ENCODE measurements around the gene ARHGEF9. TPM values are rescaled to one million over a fixed set of nuclear protein-coding genes. Genes with fewer than 3 reads are reported as not detected.

Gene ARHGEF9
- total RNA-seq, 2 experiments from 2014 or later: 19.1 to 19.5 TPM

- DNase-seq: no peak
- peaks cover 3% of the 10 kb centered on the region for H3K4me1 ChIP-seq (ENCODE audit: insufficient read depth, low read length)
- POLR2A ChIA-PET: no interaction called here
- Mint-ChIP-seq H3K4me3 (no peak overlapping the region), H3K4me1 (ENCODE audit: low read depth) (peaks cover 13% of the 10 kb centered on the region), H3K27me3 (no peaks in the 10 kb centered on the region), H3K27ac (no peak overlapping the region), H3K9me3 (no peaks in the 10 kb centered on the region), H3K36me3 (ENCODE audit: low read depth) (no peaks in the 10 kb centered on the region)
- TF ChIP-seq CTCF (IDR thresholded peaks at IDR 0.05): no peak
- H3K36me3 ChIP-seq (ENCODE audit: insufficient read depth, low read length): no peaks in the 10 kb centered on the region
- no peaks in the 10 kb centered on the region for H3K9me3 ChIP-seq (ENCODE audit: control insufficient read depth in 1 of 2, insufficient read depth in 1 of 2, low read length in 2 of 2)
- ATAC-seq (ENCODE audit: poor library complexity): no peak
- no peak overlapping the region for H3K4me3 ChIP-seq (ENCODE audit: low read length)
- intact Hi-C loops (cut with DNase I, micrococcal nuclease): no loop called here
- no peak overlapping the region for H3K27ac ChIP-seq (ENCODE audit: low read depth in 1 of 2, low read length in 2 of 2)
- no peaks in the 10 kb centered on the region for H3K27me3 ChIP-seq (ENCODE audit: control insufficient read depth in 1 of 2, insufficient read depth in 2 of 2, low read length in 2 of 2)
- CTCF ChIA-PET: no interaction called here
Observed at GRCh38 chrX:63738696-63739095, 46.3 kb downstream of the ARHGEF9 start.

GRCh38 chrX:63737131-63737921, 47.7 kb downstream of the ARHGEF9 start:
- intact Hi-C loops (cut with DNase I, micrococcal nuclease): no loop called here
- no peak for DNase-seq
- ChIA-PET CTCF (no interaction called here), POLR2A (no interaction called here)
- Mint-ChIP-seq H3K9me3 (no peaks in the 10 kb centered on the region), H3K27me3 (no peaks in the 10 kb centered on the region), H3K27ac (no peak overlapping the region), H3K36me3 (ENCODE audit: low read depth) (no peaks in the 10 kb centered on the region), H3K4me1 (ENCODE audit: low read depth) (peaks cover 9% of the 10 kb centered on the region), H3K4me3 (no peak overlapping the region)
- Histone ChIP-seq H3K9me3 (ENCODE audit: control insufficient read depth in 1 of 2, insufficient read depth in 1 of 2, low read length in 2 of 2) (no peaks in the 10 kb centered on the region), H3K4me3 (ENCODE audit: low read length) (no peak overlapping the region), H3K36me3 (ENCODE audit: insufficient read depth, low read length) (no peaks in the 10 kb centered on the region), H3K27me3 (ENCODE audit: control insufficient read depth in 1 of 2, insufficient read depth in 2 of 2, low read length in 2 of 2) (no peaks in the 10 kb centered on the region), H3K27ac (ENCODE audit: low read depth in 1 of 2, low read length in 2 of 2) (no peak overlapping the region), H3K4me1 (ENCODE audit: insufficient read depth, low read length) (peaks cover 3% of the 10 kb centered on the region)
- no peak for ATAC-seq (ENCODE audit: poor library complexity)
- no peak for TF ChIP-seq CTCF (IDR thresholded peaks at IDR 0.05)

GRCh38 chrX:63735882-63736281, 49.1 kb downstream of the ARHGEF9 start:
- no peaks in the 10 kb centered on the region for H3K27me3 ChIP-seq (ENCODE audit: control insufficient read depth in 1 of 2, insufficient read depth in 2 of 2, low read length in 2 of 2)
- TF ChIP-seq CTCF (IDR thresholded peaks at IDR 0.05): no peak
- intact Hi-C loops (cut with DNase I, micrococcal nuclease): no loop called here
- Mint-ChIP-seq H3K27me3 (no peaks in the 10 kb centered on the region), H3K27ac (no peak overlapping the region), H3K4me1 (ENCODE audit: low read depth) (peaks cover 9% of the 10 kb centered on the region), H3K9me3 (no peaks in the 10 kb centered on the region), H3K4me3 (no peak overlapping the region), H3K36me3 (ENCODE audit: low read depth) (no peaks in the 10 kb centered on the region)
- H3K9me3 ChIP-seq (ENCODE audit: control insufficient read depth in 1 of 2, insufficient read depth in 1 of 2, low read length in 2 of 2): no peaks in the 10 kb centered on the region
- DNase-seq: no peak
- H3K36me3 ChIP-seq (ENCODE audit: insufficient read depth, low read length): no peaks in the 10 kb centered on the region
- peaks cover 3% of the 10 kb centered on the region for H3K4me1 ChIP-seq (ENCODE audit: insufficient read depth, low read length)
- CTCF ChIA-PET: no interaction called here
- POLR2A ChIA-PET: no interaction called here
- no peak overlapping the region for H3K27ac ChIP-seq (ENCODE audit: low read depth in 1 of 2, low read length in 2 of 2)
- ATAC-seq (ENCODE audit: poor library complexity): no peak
- no peak overlapping the region for H3K4me3 ChIP-seq (ENCODE audit: low read length)

All from CD4-positive, alpha-beta T cell (primary cell).